Measurements from ENCODE around the gene WDR49.

GRCh38 chr3:167437428-167438139 is 216.2 kb downstream of the WDR49 start:
- no peak for TF ChIP-seq CTCF (IDR thresholded peaks at IDR 0.05)
- no peak for TF ChIP-seq POLR2A (IDR thresholded peaks at IDR 0.05)

Data from heart left ventricle (tissue), 13 donors.